OCI-LY1 (cell line): Measurements from ENCODE around the gene FOXK1.

Experiments
- EZH2 ChIP-seq: fragments of 200-600 bp; sonication (generic), shearing (Covaris generic); IDR thresholded peaks from 2 replicates; pipeline ENCODE4 v1.8.0; 2017; ENCODE audit warnings: borderline replicate concordance, mixed run types, mild to moderate bottlenecking, antibody characterized with exemption, low read length, moderate library complexity, mixed read lengths
- TF ChIP-seq, protein P1 (sequence below): fragments of 200-600 bp; sonication (generic), shearing (Covaris generic); IDR thresholded peaks from 2 replicates; pipeline ENCODE4 v1.5.1; 2017; ENCODE audit warnings: mild to moderate bottlenecking, antibody characterized with exemption, low read length, moderate library complexity, mixed read lengths

DNA sequence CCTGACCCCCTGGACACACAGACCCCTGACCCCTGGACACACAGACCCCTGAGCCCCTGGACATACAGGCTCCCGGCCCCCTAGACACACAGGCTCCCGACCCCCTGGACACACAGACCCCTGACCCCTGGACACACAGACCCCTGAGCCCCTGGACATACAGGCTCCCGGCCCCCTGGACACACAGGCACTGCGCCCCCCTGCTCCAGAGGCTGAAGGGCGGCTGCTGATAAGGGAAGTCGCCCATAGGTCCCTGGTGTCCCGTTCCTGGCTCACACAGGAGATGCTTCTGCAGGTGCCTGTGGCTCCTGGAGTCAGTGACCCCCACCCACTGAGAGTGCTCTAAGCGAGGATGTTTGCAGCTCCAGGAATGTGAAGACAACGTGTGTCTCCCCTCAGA is 89.6 kb downstream of the FOXK1 start:
- TF ChIP-seq, protein P1, sequence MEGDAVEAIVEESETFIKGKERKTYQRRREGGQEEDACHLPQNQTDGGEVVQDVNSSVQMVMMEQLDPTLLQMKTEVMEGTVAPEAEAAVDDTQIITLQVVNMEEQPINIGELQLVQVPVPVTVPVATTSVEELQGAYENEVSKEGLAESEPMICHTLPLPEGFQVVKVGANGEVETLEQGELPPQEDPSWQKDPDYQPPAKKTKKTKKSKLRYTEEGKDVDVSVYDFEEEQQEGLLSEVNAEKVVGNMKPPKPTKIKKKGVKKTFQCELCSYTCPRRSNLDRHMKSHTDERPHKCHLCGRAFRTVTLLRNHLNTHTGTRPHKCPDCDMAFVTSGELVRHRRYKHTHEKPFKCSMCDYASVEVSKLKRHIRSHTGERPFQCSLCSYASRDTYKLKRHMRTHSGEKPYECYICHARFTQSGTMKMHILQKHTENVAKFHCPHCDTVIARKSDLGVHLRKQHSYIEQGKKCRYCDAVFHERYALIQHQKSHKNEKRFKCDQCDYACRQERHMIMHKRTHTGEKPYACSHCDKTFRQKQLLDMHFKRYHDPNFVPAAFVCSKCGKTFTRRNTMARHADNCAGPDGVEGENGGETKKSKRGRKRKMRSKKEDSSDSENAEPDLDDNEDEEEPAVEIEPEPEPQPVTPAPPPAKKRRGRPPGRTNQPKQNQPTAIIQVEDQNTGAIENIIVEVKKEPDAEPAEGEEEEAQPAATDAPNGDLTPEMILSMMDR, result no peak
- TF ChIP-seq EZH2, result no peak
